HepG2 (cell line): ENCODE measurements around the gene PPARA. TPM values are rescaled to one million over a fixed set of nuclear protein-coding genes. Genes with fewer than 3 reads are reported as not detected.

ENCODE experiments used
- ATAC-seq: fragments of 200-7000 bp; cut with Tn5 transposase; 3 replicates; pipeline ENCODE4 v1.9.1; 2020; ENCODE audit warnings: mild to moderate bottlenecking, moderate library complexity
- BruUV-seq: library from RNA; stranded (reverse); fragments of 400-500 nt; replicated peaks from 2 replicates; lab custom pipeline; 2021; lab: Mats Ljungman, UMichigan
- CTCF ChIA-PET: fragments of 300-600 bp; formaldehyde crosslinking; extraction: SDS; loops from one replicate; lab custom pipeline; 2021; ENCODE audit warnings: low total read pairs, inconsistent platforms, low intra/inter-chr PET ratio; lab: Yijun Ruan, JAX
- POLR2A ChIA-PET: fragments of 350-600 bp; sonication (Branson Sonifier 250); formaldehyde crosslinking; loops from one replicate; lab custom pipeline; 2020; ENCODE audit warnings: antibody characterized with exemption, inconsistent platforms; lab: Yijun Ruan, JAX
- DNase-seq: peaks from one replicate; pipeline ENCODE4 v3.0.0-alpha.2; 2015; ENCODE audit warnings: low spot score
- FAIRE-seq: peaks from 3 replicates; lab custom pipeline; 2011; peaks lifted over from hg19 to GRCh38; lab: Jason Lieb, UNC
- H2AFZ ChIP-seq: one replicate; pipeline ENCODE4 v1.6.1; 2011; ENCODE audit warnings: low read length, inconsistent platforms
- H3K27ac ChIP-seq: fragments of 300-600 bp; 3 replicates; pipeline ENCODE4 v1.8.0; 2011; ENCODE audit warnings: mixed run types, mild to moderate bottlenecking, mixed read lengths, low read length, inconsistent platforms; ENCODE audit not compliant: insufficient read depth; ENCODE audit errors: extremely low read length
- H3K27me3 ChIP-seq, 2 experiments: fragments of 200-600 bp in 1 of 2; 2 replicates in 1 of 2; 3 replicates in 1 of 2; pipeline versions ENCODE4 v1.6.0 to v1.8.0; 2011; ENCODE audit warnings: low read length in 2 of 2, mild to moderate bottlenecking in 2 of 2, moderate library complexity in 2 of 2, inconsistent platforms in 1 of 2; ENCODE audit not compliant: insufficient read depth in 2 of 2, control insufficient read depth in 1 of 2
- H3K36me3 ChIP-seq, 2 experiments: fragments of 200-600 bp in 1 of 2; replicated peaks in 1 of 2; 2 replicates in 1 of 2; 3 replicates in 1 of 2; pipeline versions ENCODE4 v1.5.1 to v1.8.0; 2011; ENCODE audit warnings: low read length in 2 of 2, inconsistent platforms in 1 of 2; ENCODE audit not compliant: insufficient read depth in 2 of 2, control insufficient read depth in 1 of 2
- H3K4me1 ChIP-seq: 2 replicates; pipeline ENCODE4 v1.5.1; 2012; ENCODE audit warnings: low read length, inconsistent platforms; ENCODE audit not compliant: insufficient read depth
- H3K4me2 ChIP-seq: 2 replicates; pipeline ENCODE4 v1.6.0; 2011; ENCODE audit warnings: low read depth, low read length, inconsistent platforms
- H3K4me3 ChIP-seq, 3 experiments: fragments of 200-600 bp in 1 of 3; sonication (generic), shearing (Covaris generic) in 1 of 3; replicated peaks in 1 of 3; 2 replicates each; pipeline ENCODE4 v1.5.1; 2011 to 2016; ENCODE audit warnings: low read length in 3 of 3, inconsistent platforms in 2 of 3, low read depth in 2 of 3, mild to moderate bottlenecking in 2 of 3, control low read depth in 1 of 3, mixed read lengths in 1 of 3; ENCODE audit not compliant: insufficient read depth in 1 of 3
- H3K79me2 ChIP-seq: one replicate; pipeline ENCODE4 v1.6.1; 2011; ENCODE audit warnings: low read length, inconsistent platforms; ENCODE audit not compliant: insufficient read depth
- H3K9ac ChIP-seq: 2 replicates; pipeline ENCODE4 v1.6.0; 2011; ENCODE audit warnings: mild to moderate bottlenecking, low read depth, low read length, inconsistent platforms; ENCODE audit not compliant: insufficient read depth
- H3K9me3 ChIP-seq: 2 replicates; pipeline ENCODE4 v1.5.1; 2012; ENCODE audit warnings: mild to moderate bottlenecking, low read length
- H4K20me1 ChIP-seq: 2 replicates; pipeline ENCODE4 v1.6.0; 2011; ENCODE audit warnings: inconsistent platforms, mild to moderate bottlenecking, low read length, moderate library complexity; ENCODE audit not compliant: insufficient read depth
- KDM3A ChIP-seq: IDR thresholded peaks from 2 replicates; pipeline ENCODE4 v1.6.1; 2018; ENCODE audit warnings: low read depth, missing compliant biosample characterization
- NFRKB ChIP-seq: fragments of 450-650 bp; IDR thresholded peaks from 2 replicates; pipeline ENCODE4 v1.6.1; 2017
- NR2F2 ChIP-seq: IDR thresholded peaks from 2 replicates; pipeline ENCODE4 v1.6.1; 2012; ENCODE audit warnings: low read depth, inconsistent platforms, borderline replicate concordance
- RBM22 ChIP-seq: fragments of 200-400 bp; formaldehyde crosslinking; optimal IDR thresholded peaks from 2 replicates; pipeline ENCODE3; 2017; ENCODE audit warnings: mild to moderate bottlenecking, low read length, moderate library complexity
- SYNCRIP ChIP-seq: fragments of 200-400 bp; formaldehyde crosslinking; IDR thresholded peaks from 2 replicates; pipeline ENCODE4 v1.6.1; 2018; ENCODE audit warnings: mild to moderate bottlenecking, low read depth, low read length; ENCODE audit not compliant: insufficient read depth
- TARDBP ChIP-seq: sonication (generic); formaldehyde crosslinking; IDR thresholded peaks from 2 replicates; pipeline ENCODE4 v1.8.0; 2022; ENCODE audit warnings: mild to moderate bottlenecking, missing genetic modification reagents
- ZMYM3 ChIP-seq: sonication (generic); formaldehyde crosslinking; IDR thresholded peaks from 2 replicates; pipeline ENCODE4 v1.5.1; 2020; ENCODE audit warnings: mild to moderate bottlenecking, missing genetic modification reagents
- ZNF136 ChIP-seq: sonication (generic); formaldehyde crosslinking; IDR thresholded peaks from 2 replicates; pipeline ENCODE4 v1.8.1; 2022; ENCODE audit warnings: low read depth, mild to moderate bottlenecking, moderate library complexity, missing genetic modification reagents
- ZNF788 ChIP-seq: sonication (generic); formaldehyde crosslinking; IDR thresholded peaks from 2 replicates; pipeline ENCODE4 v1.5.0; 2020; ENCODE audit warnings: mild to moderate bottlenecking, missing genetic modification reagents, borderline replicate concordance
- ZZZ3 ChIP-seq: sonication (generic); formaldehyde crosslinking; IDR thresholded peaks from 2 replicates; pipeline ENCODE4 v1.4.0; 2020; ENCODE audit warnings: missing genetic modification reagents, mild to moderate bottlenecking, borderline replicate concordance
- WGBS: methylation state at CpG from one replicate; pipeline ENCODE4 v1.1.6; 2017; ENCODE audit warnings: low lambda C conversion rate; 5-methylcytosine and 5-hydroxymethylcytosine counted together
- in situ Hi-C: cut with HindIII; loops from 2 replicates; pipeline ENCODE4 v1.10.0; 2017; ENCODE audit warnings: low pct_unique_long_range_greater_than_20kb; ENCODE audit not compliant: extremely low pct_ligation_motif_present
- intact Hi-C: fragments of 100-400 bp; cut with micrococcal nuclease; formaldehyde crosslinking; loops from one replicate; pipeline ENCODE4 v1.10.0; 2022; ENCODE audit not compliant: unreplicated experiment
- polyA plus RNA-seq, 8 experiments: library from polyadenylated mRNA; depleted of rRNA in 3 of 8; stranded (reverse) in 7 of 8; unstranded in 1 of 8; fragments of >200 nt; fragmentation: Illumina TruSeq in 4 of 8; extraction: Trizol in 4 of 8; gene quantifications; 2 replicates each; pipeline versions ENCODE4 v1.2.1 to v1.2.3, GENCODE V29; 2011 to 2016; ENCODE audit warnings: low read depth in 4 of 8, missing spikeins in 1 of 8, mixed read lengths in 1 of 8; ENCODE audit not compliant: insufficient read depth in 1 of 8
- total RNA-seq, 5 experiments: library from RNA; depleted of rRNA; stranded (reverse); fragments of >200 nt; fragmentation: Illumina TruSeq; extraction: Trizol; gene quantifications; 2 replicates each; pipeline ENCODE4 v1.2.3, GENCODE V29; 2016; ENCODE audit warnings: low read depth in 1 of 5
- TF ChIP-seq, protein P1 (sequence below): sonication (generic); formaldehyde crosslinking; IDR thresholded peaks from 2 replicates; pipeline ENCODE4 v1.4.0; 2020; ENCODE audit warnings: low read depth, mild to moderate bottlenecking, missing genetic modification reagents
- TF ChIP-seq, protein P2 (sequence below), 2 experiments: fragments of 450-650 bp in 1 of 2; sonication (generic) in 1 of 2; formaldehyde crosslinking; IDR thresholded peaks; 2 replicates each; pipeline versions ENCODE4 v1.5.0 to v1.8.0; 2020 to 2022; ENCODE audit warnings: mild to moderate bottlenecking in 1 of 2, missing genetic modification reagents in 1 of 2
- TF ChIP-seq, protein P3 (sequence below): IDR thresholded peaks from 2 replicates; pipeline ENCODE4 v1.6.1; 2016; ENCODE audit warnings: mild to moderate bottlenecking, missing biosample characterization, missing genetic modification reagents
- TF ChIP-seq, protein P4 (sequence below): sonication (generic); formaldehyde crosslinking; IDR thresholded peaks from 2 replicates; pipeline ENCODE4 v1.8.0; 2022; ENCODE audit warnings: mild to moderate bottlenecking, missing genetic modification reagents, borderline replicate concordance

PPARA gene
- total and polyA plus RNA-seq, 2 of the 13 experiments (the other 11 are each of a cell fraction or from before 2014, with no cell fraction given): 18.2 to 24.7 TPM

DNA sequence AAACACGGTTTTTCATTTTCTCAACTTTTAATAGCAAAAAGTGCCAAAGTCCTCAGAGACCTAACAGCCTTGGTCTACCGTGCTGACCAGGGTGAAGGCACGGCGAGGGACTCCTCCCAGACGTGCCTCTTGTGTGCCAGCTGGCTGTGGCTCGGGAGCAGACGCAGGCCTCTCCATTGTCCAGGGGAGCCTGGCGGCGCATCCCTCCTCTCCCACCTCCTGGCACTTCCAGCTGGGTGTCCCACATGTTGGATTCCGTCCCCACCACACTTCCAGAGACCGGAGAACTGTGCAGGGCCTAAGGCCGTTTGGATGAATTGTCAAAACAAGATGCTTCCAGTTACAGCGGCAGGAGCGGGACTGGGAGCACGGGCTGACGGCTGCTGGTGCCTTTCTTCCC, 88.2 kb downstream of the PPARA start:
- H2AFZ ChIP-seq: no peak overlapping the region
- ATAC-seq (no peak), FAIRE-seq (no peak)
- H3K4me3 ChIP-seq: no peak overlapping the region
- no peak overlapping the region for H3K27ac ChIP-seq
- H3K9ac ChIP-seq: no peak overlapping the region
- H3K36me3 ChIP-seq: peaks cover 6 to 32% of the 10 kb centered on the region in 2 experiments; a peak in 4 of 5 replicates
- intact Hi-C loops (no loop called here), in situ Hi-C loops (no loop called here)
- H3K9me3 ChIP-seq: no peaks in the 10 kb centered on the region
- TF ChIP-seq RBM22: peak; percentile 20
- TF ChIP-seq, protein P1, sequence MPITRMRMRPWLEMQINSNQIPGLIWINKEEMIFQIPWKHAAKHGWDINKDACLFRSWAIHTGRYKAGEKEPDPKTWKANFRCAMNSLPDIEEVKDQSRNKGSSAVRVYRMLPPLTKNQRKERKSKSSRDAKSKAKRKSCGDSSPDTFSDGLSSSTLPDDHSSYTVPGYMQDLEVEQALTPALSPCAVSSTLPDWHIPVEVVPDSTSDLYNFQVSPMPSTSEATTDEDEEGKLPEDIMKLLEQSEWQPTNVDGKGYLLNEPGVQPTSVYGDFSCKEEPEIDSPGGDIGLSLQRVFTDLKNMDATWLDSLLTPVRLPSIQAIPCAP (CRISPR knock-in tag): no peak
- TF ChIP-seq, all 625 proteins: peak for 1
- 93% methylated on average over 14 of the region's 16 CpGs for WGBS
- Histone ChIP-seq H3K27me3 (no peaks in the 10 kb centered on the region), H3K79me2 (no peaks in the 10 kb centered on the region), H3K4me2 (no peak overlapping the region), H4K20me1 (no peaks in the 10 kb centered on the region), H3K4me1 (peaks cover 14% of the 10 kb centered on the region)
- BruUV-seq: no TSS peak
- ChIA-PET CTCF (no interaction called here), POLR2A (no interaction called here)
- no peak for DNase-seq

DNA sequence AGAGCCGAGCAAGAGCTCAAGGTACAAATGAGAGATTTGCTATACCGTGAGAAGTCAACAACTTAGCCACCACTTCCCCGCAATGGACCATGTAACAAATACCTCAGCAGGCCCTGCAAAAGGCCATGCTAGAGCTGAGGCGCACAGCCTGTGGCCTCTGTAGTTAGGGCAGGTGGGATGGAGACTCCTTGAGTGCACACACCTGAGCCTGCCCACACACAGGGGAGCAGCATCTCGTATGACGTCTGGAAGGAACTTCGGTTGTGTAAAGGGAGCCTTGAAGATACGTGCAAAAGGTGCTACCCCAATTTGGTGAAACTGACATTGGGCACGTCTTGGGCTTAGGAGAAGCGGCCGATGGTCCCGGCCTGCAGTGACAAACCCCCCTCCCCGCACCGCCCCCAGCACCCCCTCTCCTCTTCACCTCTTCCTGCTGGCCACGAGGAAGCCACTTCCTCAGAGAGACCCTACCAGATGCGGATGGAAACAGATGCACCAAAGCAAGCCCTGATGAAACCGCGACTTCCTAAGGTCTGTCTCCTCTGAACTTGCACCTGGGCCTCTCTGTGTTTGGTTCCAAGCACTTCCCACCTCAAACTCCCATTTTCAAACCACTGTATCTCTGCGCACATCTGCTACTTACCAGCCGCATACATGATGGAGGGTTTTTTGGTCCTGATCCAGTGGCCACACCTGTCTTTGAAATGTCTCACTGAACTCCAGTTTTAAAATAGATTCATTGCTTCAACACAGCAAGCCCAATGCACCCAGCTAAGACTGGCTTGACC, 89.1 kb downstream of the PPARA start:
- no peaks in the 10 kb centered on the region for H3K9me3 ChIP-seq
- H3K27me3 ChIP-seq: no peaks in the 10 kb centered on the region
- no peak overlapping the region for H3K4me3 ChIP-seq
- intact Hi-C loops: no loop called here
- POLR2A ChIA-PET: no interaction called here
- H3K79me2 ChIP-seq: no peaks in the 10 kb centered on the region
- H3K36me3 ChIP-seq: peaks cover 7 to 32% of the 10 kb centered on the region in 2 experiments; a peak in 4 of 5 replicates
- in situ Hi-C loops: no loop called here
- no peak overlapping the region for H3K4me2 ChIP-seq
- no peaks in the 10 kb centered on the region for H4K20me1 ChIP-seq
- no peak for DNase-seq
- ATAC-seq: no peak
- WGBS: 89% methylated on average over 18 of the region's 20 CpGs
- no peak overlapping the region for H2AFZ ChIP-seq
- CTCF ChIA-PET: no interaction called here
- BruUV-seq: no TSS peak
- no peak overlapping the region for H3K27ac ChIP-seq
- H3K4me1 ChIP-seq: peaks cover 14% of the 10 kb centered on the region
- no peak for FAIRE-seq
- H3K9ac ChIP-seq: no peak overlapping the region
- TF ChIP-seq ZNF136 (CRISPR knock-in tag): no peak
- TF ChIP-seq, protein P2, sequence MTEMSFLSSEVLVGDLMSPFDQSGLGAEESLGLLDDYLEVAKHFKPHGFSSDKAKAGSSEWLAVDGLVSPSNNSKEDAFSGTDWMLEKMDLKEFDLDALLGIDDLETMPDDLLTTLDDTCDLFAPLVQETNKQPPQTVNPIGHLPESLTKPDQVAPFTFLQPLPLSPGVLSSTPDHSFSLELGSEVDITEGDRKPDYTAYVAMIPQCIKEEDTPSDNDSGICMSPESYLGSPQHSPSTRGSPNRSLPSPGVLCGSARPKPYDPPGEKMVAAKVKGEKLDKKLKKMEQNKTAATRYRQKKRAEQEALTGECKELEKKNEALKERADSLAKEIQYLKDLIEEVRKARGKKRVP (CRISPR knock-in tag; IDR thresholded peaks at IDR 0.05): no peak
- TF ChIP-seq KDM3A (CRISPR knock-in tag): no peak
- TF ChIP-seq NFRKB: no peak
- TF ChIP-seq, protein P3, sequence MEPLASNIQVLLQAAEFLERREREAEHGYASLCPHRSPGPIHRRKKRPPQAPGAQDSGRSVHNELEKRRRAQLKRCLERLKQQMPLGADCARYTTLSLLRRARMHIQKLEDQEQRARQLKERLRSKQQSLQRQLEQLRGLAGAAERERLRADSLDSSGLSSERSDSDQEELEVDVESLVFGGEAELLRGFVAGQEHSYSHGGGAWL (CRISPR knock-in tag): no peak
- TF ChIP-seq, protein P4, sequence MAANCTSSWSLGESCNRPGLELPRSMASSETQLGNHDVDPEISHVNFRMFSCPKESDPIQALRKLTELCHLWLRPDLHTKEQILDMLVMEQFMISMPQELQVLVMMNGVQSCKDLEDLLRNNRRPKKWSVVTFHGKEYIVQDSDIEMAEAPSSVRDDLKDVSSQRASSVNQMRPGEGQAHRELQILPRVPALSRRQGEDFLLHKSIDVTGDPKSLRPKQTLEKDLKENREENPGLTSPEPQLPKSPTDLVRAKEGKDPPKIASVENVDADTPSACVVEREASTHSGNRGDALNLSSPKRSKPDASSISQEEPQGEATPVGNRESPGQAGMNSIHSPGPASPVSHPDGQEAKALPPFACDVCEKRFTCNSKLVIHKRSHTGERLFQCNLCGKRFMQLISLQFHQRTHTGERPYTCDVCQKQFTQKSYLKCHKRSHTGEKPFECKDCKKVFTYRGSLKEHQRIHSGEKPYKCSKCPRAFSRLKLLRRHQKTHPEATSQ (CRISPR knock-in tag): no peak
- TF ChIP-seq SYNCRIP: no peak
- no peak for TF ChIP-seq NR2F2
- TF ChIP-seq TARDBP (CRISPR knock-in tag): no peak
- TF ChIP-seq ZMYM3 (CRISPR knock-in tag): no peak
- TF ChIP-seq ZZZ3 (CRISPR knock-in tag): no peak
- TF ChIP-seq ZNF788 (CRISPR knock-in tag): no peak
